Natural killer cell (primary cell): ENCODE results near the gene BAIAP3. TPM values are rescaled to one million over a fixed set of nuclear protein-coding genes. Genes with fewer than 3 reads are reported as not detected.

Experiments
- ATAC-seq, 3 donors: fragments of 150-1000 bp in 2 of 3; fragments of 200-7000 bp in 1 of 3; cut with Tn5 transposase; 1 replicate in 1 of 3; 2 replicates in 2 of 3; pipeline ENCODE4 v1.10.0; 2021; ENCODE audit warnings: mild to moderate bottlenecking in 2 of 3, moderate library complexity in 2 of 3
- DNase-seq, 2 donors: peaks; one replicate each; pipeline versions ENCODE4 v3.0.0 to v3.0.0-alpha.2; 2013 to 2021; ENCODE audit warnings: mixed read lengths in 1 of 2
- H3K27ac ChIP-seq: one replicate; pipeline ENCODE4 v1.5.1; 2013; ENCODE audit warnings: mild to moderate bottlenecking, low read length
- H3K27me3 ChIP-seq: one replicate; pipeline ENCODE4 v1.6.1; 2013; ENCODE audit warnings: low read length; ENCODE audit not compliant: control insufficient read depth, insufficient read depth
- H3K36me3 ChIP-seq: one replicate; pipeline ENCODE4 v1.6.1; 2013; ENCODE audit warnings: low read length; ENCODE audit not compliant: control insufficient read depth, insufficient read depth
- H3K4me1 ChIP-seq: one replicate; pipeline ENCODE4 v1.6.1; 2013; ENCODE audit warnings: low read length; ENCODE audit not compliant: control insufficient read depth, insufficient read depth
- H3K4me3 ChIP-seq: one replicate; pipeline ENCODE4 v1.5.1; 2013; ENCODE audit warnings: low read length
- H3K9me3 ChIP-seq: one replicate; pipeline ENCODE4 v1.6.1; 2013; ENCODE audit warnings: low read length; ENCODE audit not compliant: control insufficient read depth, insufficient read depth
- H3K27ac Mint-ChIP-seq, 2 donors: one replicate each; pipeline ENCODE4 v1.8.0; 2022; ENCODE audit warnings: mild to moderate bottlenecking in 2 of 2, mixed read lengths in 2 of 2, moderate library complexity in 1 of 2
- H3K27me3 Mint-ChIP-seq, 2 donors: one replicate each; pipeline ENCODE4 v1.8.0; 2022; ENCODE audit warnings: low read depth in 2 of 2, mixed read lengths in 2 of 2
- H3K36me3 Mint-ChIP-seq: one replicate; pipeline ENCODE4 v1.8.0; 2022; ENCODE audit warnings: mixed read lengths
- H3K4me1 Mint-ChIP-seq, 2 donors: one replicate each; pipeline ENCODE4 v1.8.0; 2022; ENCODE audit warnings: mixed read lengths in 2 of 2
- H3K4me3 Mint-ChIP-seq: one replicate; pipeline ENCODE4 v1.8.0; 2022; ENCODE audit warnings: mild to moderate bottlenecking, moderate library complexity, mixed read lengths
- H3K9me3 Mint-ChIP-seq, 2 donors: one replicate each; pipeline ENCODE4 v1.8.0; 2022; ENCODE audit warnings: mixed read lengths in 2 of 2
- CTCF ChIP-seq: fragments of 200-600 bp; IDR thresholded peaks from one replicate; pipeline ENCODE4 v1.8.0; 2022; ENCODE audit warnings: antibody characterized with exemption
- WGBS: methylation state at CpG from one replicate; pipeline ENCODE4 v1.1.7; 2013; ENCODE audit warnings: missing lambda C conversion rate; ENCODE audit not compliant: insufficient coverage; 5-methylcytosine and 5-hydroxymethylcytosine counted together
- intact Hi-C: fragments of 100-400 bp; cut with micrococcal nuclease; formaldehyde crosslinking; loops from one replicate; pipeline ENCODE4 v1.14.2; 2022
- total RNA-seq, 4 donors: library from RNA; stranded (reverse); fragments of 120-200 nt in 1 of 4; gene quantifications; one replicate each; pipeline versions ENCODE4 v1.2.3 to v1.2.4, GENCODE V29; 2013 to 2022

Gene BAIAP3
- total RNA-seq, 3 donors from 2014 or later (not counting 1 experiment from before 2014, with no cell fraction given): 17.7 to 21.7 (median 19.9) TPM

DNA sequence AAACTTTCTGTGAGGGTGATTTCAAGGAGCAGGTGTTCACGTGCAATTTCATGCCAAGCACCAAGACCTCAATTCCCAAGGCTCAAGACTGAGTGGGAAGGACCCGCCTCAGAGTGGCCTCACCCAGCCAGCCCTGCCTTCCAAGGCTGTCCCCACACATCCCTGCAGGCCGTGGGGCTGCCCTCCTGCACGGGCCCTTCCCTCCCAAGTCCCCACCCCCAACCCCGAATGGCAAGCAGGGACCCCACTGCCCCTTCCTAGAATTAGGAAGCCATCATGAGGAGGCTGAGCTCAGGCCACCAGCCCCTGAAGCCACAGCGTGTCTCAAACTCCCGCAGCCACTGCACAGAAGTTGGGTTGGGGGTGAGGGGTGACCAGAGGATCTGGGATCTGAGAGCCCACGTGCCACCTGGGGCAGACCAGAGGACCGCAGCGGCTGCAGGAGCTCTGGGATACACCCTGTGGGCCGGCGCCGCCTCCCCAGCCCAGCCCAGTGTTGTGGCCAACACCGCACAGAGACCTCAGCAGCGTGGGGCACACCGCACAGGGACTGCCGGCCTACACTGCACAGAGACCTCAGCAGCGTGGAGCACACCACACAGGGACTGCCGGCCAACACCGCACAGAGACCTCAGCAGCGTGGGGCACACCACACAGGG, 39.0 kb downstream of the BAIAP3 start:
- H3K9me3 Mint-ChIP-seq: no peaks in the 10 kb centered on the region
- no peaks in the 10 kb centered on the region for H3K4me1 ChIP-seq
- no peaks in the 10 kb centered on the region for H3K27me3 Mint-ChIP-seq
- no peak for ATAC-seq
- no peak overlapping the region for H3K4me3 ChIP-seq
- DNase-seq: no peak
- no peaks in the 10 kb centered on the region for H3K36me3 Mint-ChIP-seq
- no peak overlapping the region for H3K27ac Mint-ChIP-seq
- H3K4me1 Mint-ChIP-seq: peaks cover 0 to 5% of the 10 kb centered on the region in 2 donors
- H3K9me3 ChIP-seq: no peaks in the 10 kb centered on the region
- H3K27me3 ChIP-seq: no peaks in the 10 kb centered on the region
- intact Hi-C loops: no loop called here
- 94% methylated on average over 13 of the region's 21 CpGs for WGBS
- peaks cover 25% of the 10 kb centered on the region for H3K36me3 ChIP-seq
- no peak for TF ChIP-seq CTCF
- no peak overlapping the region for H3K27ac ChIP-seq
- no peak overlapping the region for H3K4me3 Mint-ChIP-seq

GRCh38 chr16:1374418-1375297, 41.2 kb downstream of the BAIAP3 start:
- Histone ChIP-seq H3K27me3 (no peaks in the 10 kb centered on the region), H3K4me1 (peaks cover 11% of the 10 kb centered on the region), H3K4me3 (no peak overlapping the region), H3K27ac (no peak overlapping the region), H3K36me3 (peaks cover 20% of the 10 kb centered on the region), H3K9me3 (no peaks in the 10 kb centered on the region)
- DNase-seq (no peak), ATAC-seq (no peak)
- H3K36me3 Mint-ChIP-seq: no peaks in the 10 kb centered on the region
- intact Hi-C loops: loop anchor here (5.0 kb wide), 1 partner anchor 43 kb away; no protein-coding TSS in a partner anchor
- H3K4me1 Mint-ChIP-seq: peaks cover 6 to 21% of the 10 kb centered on the region in 2 donors
- TF ChIP-seq CTCF: no peak
- no peaks in the 10 kb centered on the region for H3K9me3 Mint-ChIP-seq
- H3K27ac Mint-ChIP-seq: no peak overlapping the region
- no peaks in the 10 kb centered on the region for H3K27me3 Mint-ChIP-seq
- WGBS: 97% methylated on average over 46 of the region's 46 CpGs
- no peak overlapping the region for H3K4me3 Mint-ChIP-seq

DNA sequence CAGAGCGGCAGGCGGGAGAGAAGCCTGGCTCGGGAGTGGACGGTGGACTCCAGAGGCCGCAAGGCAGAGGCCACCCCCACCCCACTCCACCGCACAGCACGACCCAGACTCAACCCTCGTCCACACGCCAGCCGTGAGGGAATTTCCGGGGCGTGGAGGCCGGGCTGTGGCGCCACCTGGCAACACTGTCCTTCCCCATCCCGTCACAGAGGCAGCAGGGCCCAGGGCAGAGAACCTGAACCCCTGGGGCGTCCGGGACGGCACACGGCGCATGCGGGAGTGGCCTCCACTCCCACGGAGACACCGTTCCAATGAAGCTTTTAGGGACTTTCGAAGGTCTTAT, 41.8 kb downstream of the BAIAP3 start:
- TF ChIP-seq CTCF: no peak
- peaks cover 6 to 27% of the 10 kb centered on the region in 2 donors for H3K4me1 Mint-ChIP-seq
- H3K9me3 ChIP-seq: no peaks in the 10 kb centered on the region

More for the DNA sequence above, 41.8 kb downstream of the BAIAP3 start:
- peaks cover 17% of the 10 kb centered on the region for H3K4me1 ChIP-seq
- Mint-ChIP-seq H3K4me3 (no peak overlapping the region), H3K9me3 (no peaks in the 10 kb centered on the region), H3K36me3 (no peaks in the 10 kb centered on the region), H3K27me3 (no peaks in the 10 kb centered on the region), H3K27ac (no peak overlapping the region)
- H3K27ac ChIP-seq: no peak overlapping the region
- WGBS: 93% methylated on average over 24 of the region's 24 CpGs
- no peaks in the 10 kb centered on the region for H3K27me3 ChIP-seq
- no peak overlapping the region for H3K4me3 ChIP-seq
- intact Hi-C loops: loop anchor here (5.0 kb wide), 1 partner anchor 42 kb away; no protein-coding TSS in a partner anchor
- ATAC-seq (no peak), DNase-seq (no peak)
- peaks cover 15% of the 10 kb centered on the region for H3K36me3 ChIP-seq
